Transverse colon (tissue), 3 donors: ENCODE measurements around the gene PTPRD.

Experiments used
- EP300 ChIP-seq: sonication (generic); formaldehyde crosslinking; IDR thresholded peaks from one replicate; pipeline ENCODE4 v1.6.1; 2017; ENCODE audit warnings: antibody characterized with exemption, low read depth
- TF ChIP-seq, protein P1 (sequence below), 5 experiments: fragments of 200-600 bp in 3 of 5; fragments of 450-650 bp in 2 of 5; sonication (generic) in 3 of 5; IDR thresholded peaks; 1 replicate in 2 of 5; 2 replicates in 3 of 5; pipeline ENCODE4 v1.5.1; 2016 to 2017; ENCODE audit warnings: antibody characterized with exemption in 5 of 5, inconsistent platforms in 3 of 5, mild to moderate bottlenecking in 2 of 5, moderate library complexity in 1 of 5

DNA sequence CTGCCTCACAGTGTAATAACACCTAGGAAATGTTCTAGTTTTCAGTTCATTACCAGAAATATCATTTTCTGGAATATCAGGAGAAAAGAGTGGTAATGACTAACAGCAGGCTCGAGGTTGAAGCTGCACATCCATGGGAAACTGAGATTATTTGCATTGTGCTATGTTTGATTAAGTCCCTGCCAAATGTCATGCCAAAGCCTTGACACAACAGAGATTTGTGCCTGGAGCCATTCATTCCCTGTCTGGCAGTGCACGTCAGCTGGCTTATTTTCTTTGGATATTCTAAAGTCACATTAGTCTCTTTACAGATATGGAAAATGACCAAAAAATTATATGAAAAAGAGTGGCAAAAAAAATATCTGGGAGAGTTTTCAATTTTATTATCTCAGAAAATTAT is 848.0 kb downstream of the PTPRD start:
- TF ChIP-seq, protein P1, sequence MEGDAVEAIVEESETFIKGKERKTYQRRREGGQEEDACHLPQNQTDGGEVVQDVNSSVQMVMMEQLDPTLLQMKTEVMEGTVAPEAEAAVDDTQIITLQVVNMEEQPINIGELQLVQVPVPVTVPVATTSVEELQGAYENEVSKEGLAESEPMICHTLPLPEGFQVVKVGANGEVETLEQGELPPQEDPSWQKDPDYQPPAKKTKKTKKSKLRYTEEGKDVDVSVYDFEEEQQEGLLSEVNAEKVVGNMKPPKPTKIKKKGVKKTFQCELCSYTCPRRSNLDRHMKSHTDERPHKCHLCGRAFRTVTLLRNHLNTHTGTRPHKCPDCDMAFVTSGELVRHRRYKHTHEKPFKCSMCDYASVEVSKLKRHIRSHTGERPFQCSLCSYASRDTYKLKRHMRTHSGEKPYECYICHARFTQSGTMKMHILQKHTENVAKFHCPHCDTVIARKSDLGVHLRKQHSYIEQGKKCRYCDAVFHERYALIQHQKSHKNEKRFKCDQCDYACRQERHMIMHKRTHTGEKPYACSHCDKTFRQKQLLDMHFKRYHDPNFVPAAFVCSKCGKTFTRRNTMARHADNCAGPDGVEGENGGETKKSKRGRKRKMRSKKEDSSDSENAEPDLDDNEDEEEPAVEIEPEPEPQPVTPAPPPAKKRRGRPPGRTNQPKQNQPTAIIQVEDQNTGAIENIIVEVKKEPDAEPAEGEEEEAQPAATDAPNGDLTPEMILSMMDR (IDR thresholded peaks at IDR 0.05), result no peak
- TF ChIP-seq EP300, result no peak
